Thyroid gland (tissue), 4 donors: ENCODE measurements around the gene ELAVL2. TPM values are rescaled to one million over a fixed set of nuclear protein-coding genes. Genes with fewer than 3 reads are reported as not detected.

Source experiments
- DNase-seq, 2 donors: peaks; one replicate each; pipeline ENCODE4 v3.0.0-alpha.2; 2019
- H3K27ac ChIP-seq, 3 donors: fragments of 200-600 bp; sonication (generic); 1 replicate in 2 of 3; 2 replicates in 1 of 3; pipeline ENCODE4 v1.5.1; 2016 to 2019; ENCODE audit warnings: mild to moderate bottlenecking in 1 of 3, moderate library complexity in 1 of 3
- H3K27me3 ChIP-seq: fragments of 200-600 bp; sonication (generic); one replicate; pipeline ENCODE4 v1.5.1; 2019
- H3K36me3 ChIP-seq, 2 donors: fragments of 200-600 bp; sonication (generic); one replicate each; pipeline ENCODE4 v1.5.1; 2016 to 2019
- H3K4me1 ChIP-seq, 2 donors: fragments of 200-600 bp; sonication (generic); one replicate each; pipeline ENCODE4 v1.5.1; 2017 to 2019
- H3K4me3 ChIP-seq, 3 donors: fragments of 200-600 bp; sonication (generic); replicated peaks in 1 of 3; 1 replicate in 2 of 3; 2 replicates in 1 of 3; pipeline ENCODE4 v1.5.1; 2016; ENCODE audit warnings: mild to moderate bottlenecking in 1 of 3
- H3K9me3 ChIP-seq: fragments of 200-600 bp; sonication (generic); one replicate; pipeline ENCODE4 v1.5.1; 2017
- POLR2A ChIP-seq, 2 donors: fragments of 450-650 bp; IDR thresholded peaks; one replicate each; pipeline ENCODE4 v1.6.1; 2017; ENCODE audit warnings: antibody characterized with exemption in 2 of 2, mild to moderate bottlenecking in 2 of 2, moderate library complexity in 1 of 2
- WGBS, 2 donors: methylation state at CpG; one replicate each; pipeline ENCODE4 v1.1.5; 2017; 5-methylcytosine and 5-hydroxymethylcytosine counted together
- intact Hi-C: fragments of 100-400 bp; cut with DNase I; formaldehyde crosslinking; loops from one replicate; pipeline ENCODE4 v1.15.1; 2023
- total RNA-seq, 4 donors: library from RNA; depleted of rRNA; stranded (reverse); fragments of >200 nt; gene quantifications; one replicate each; pipeline ENCODE4 v1.2.3, GENCODE V29; 2016
- TF ChIP-seq, protein P1 (sequence below), 6 experiments: fragments of 200-600 bp in 3 of 6; fragments of 450-650 bp in 3 of 6; sonication (generic) in 3 of 6; IDR thresholded peaks; one replicate each; pipeline ENCODE4 v1.5.1; 2016 to 2019; ENCODE audit warnings: antibody characterized with exemption in 6 of 6, mild to moderate bottlenecking in 2 of 6, inconsistent platforms in 1 of 6, moderate library complexity in 1 of 6

Gene ELAVL2
- total RNA-seq, 4 donors from 2014 or later, result 0.24 to 0.33 (median 0.27) TPM; not detected in 1

- Histone ChIP-seq H3K4me3 (no peak overlapping the region), H3K9me3 (no peaks in the 10 kb centered on the region), H3K27ac (no peak overlapping the region), H3K36me3 (no peaks in the 10 kb centered on the region), H3K4me1 (no peaks in the 10 kb centered on the region), H3K27me3 (no peaks in the 10 kb centered on the region)
- 42 to 43% methylated on average over 7 of the region's 7 CpGs for WGBS, 2 donors
- TF ChIP-seq POLR2A (IDR thresholded peaks at IDR 0.05), result no peak
- TF ChIP-seq, protein P1, sequence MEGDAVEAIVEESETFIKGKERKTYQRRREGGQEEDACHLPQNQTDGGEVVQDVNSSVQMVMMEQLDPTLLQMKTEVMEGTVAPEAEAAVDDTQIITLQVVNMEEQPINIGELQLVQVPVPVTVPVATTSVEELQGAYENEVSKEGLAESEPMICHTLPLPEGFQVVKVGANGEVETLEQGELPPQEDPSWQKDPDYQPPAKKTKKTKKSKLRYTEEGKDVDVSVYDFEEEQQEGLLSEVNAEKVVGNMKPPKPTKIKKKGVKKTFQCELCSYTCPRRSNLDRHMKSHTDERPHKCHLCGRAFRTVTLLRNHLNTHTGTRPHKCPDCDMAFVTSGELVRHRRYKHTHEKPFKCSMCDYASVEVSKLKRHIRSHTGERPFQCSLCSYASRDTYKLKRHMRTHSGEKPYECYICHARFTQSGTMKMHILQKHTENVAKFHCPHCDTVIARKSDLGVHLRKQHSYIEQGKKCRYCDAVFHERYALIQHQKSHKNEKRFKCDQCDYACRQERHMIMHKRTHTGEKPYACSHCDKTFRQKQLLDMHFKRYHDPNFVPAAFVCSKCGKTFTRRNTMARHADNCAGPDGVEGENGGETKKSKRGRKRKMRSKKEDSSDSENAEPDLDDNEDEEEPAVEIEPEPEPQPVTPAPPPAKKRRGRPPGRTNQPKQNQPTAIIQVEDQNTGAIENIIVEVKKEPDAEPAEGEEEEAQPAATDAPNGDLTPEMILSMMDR (IDR thresholded peaks at IDR 0.05), result no peak
- DNase-seq, result no peak
- intact Hi-C loops, result no loop called here
These were observed 142.4 kb downstream of the ELAVL2 start for GRCh38 chr9:23683611-23684061.

- Histone ChIP-seq H3K9me3 (no peaks in the 10 kb centered on the region), H3K4me3 (no peak overlapping the region), H3K4me1 (no peaks in the 10 kb centered on the region), H3K36me3 (no peaks in the 10 kb centered on the region), H3K27ac (no peak overlapping the region), H3K27me3 (no peaks in the 10 kb centered on the region)
- TF ChIP-seq, protein P1 (IDR thresholded peaks at IDR 0.05), result no peak
- no peak for TF ChIP-seq POLR2A (IDR thresholded peaks at IDR 0.05)
- WGBS, 2 donors, result 73 to 78% methylated on average over 3 of the region's 3 CpGs
- DNase-seq, result no peak
- intact Hi-C loops, result no loop called here
These were observed 143.1 kb downstream of the ELAVL2 start for GRCh38 chr9:23682891-23683431.

- Histone ChIP-seq H3K27me3 (no peaks in the 10 kb centered on the region), H3K9me3 (no peaks in the 10 kb centered on the region), H3K4me3 (no peak overlapping the region), H3K4me1 (no peaks in the 10 kb centered on the region), H3K36me3 (no peaks in the 10 kb centered on the region), H3K27ac (no peak overlapping the region)
- DNase-seq, result no peak
- TF ChIP-seq, protein P1 (IDR thresholded peaks at IDR 0.05), result no peak
- no peak for TF ChIP-seq POLR2A (IDR thresholded peaks at IDR 0.05)
- intact Hi-C loops, result no loop called here
- WGBS, 2 donors, result 65 to 68% methylated on average over 9 of the region's 9 CpGs
These were observed 143.7 kb downstream of the ELAVL2 start for GRCh38 chr9:23682352-23682751.

DNA sequence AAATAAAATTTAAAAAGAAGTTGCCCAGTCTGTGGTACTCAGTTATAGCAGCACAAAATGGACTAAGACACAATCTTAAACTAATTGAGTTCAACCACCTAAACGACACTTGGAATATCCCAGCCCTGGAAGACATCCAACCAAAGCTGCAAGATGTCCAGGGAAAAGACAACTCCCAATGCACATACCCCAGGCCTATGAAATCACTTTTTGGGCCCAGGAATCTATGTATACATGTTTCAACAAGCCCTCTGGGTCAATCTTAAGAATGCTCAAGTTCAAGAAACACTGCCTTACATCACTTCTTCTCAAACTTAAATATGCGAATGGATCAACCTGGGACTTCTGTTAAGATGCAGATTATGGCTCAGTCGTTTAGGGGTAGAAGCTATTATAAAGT, 148.6 kb downstream of the ELAVL2 start:
- no peaks in the 10 kb centered on the region for H3K36me3 ChIP-seq
- H3K27ac ChIP-seq, result no peak overlapping the region
- no peak for TF ChIP-seq POLR2A (IDR thresholded peaks at IDR 0.05)
- TF ChIP-seq, protein P1 (IDR thresholded peaks at IDR 0.05), result no peak
- H3K4me3 ChIP-seq, result no peak overlapping the region
- H3K9me3 ChIP-seq, result no peaks in the 10 kb centered on the region
- no peaks in the 10 kb centered on the region for H3K27me3 ChIP-seq
- intact Hi-C loops, result no loop called here
- no peaks in the 10 kb centered on the region for H3K4me1 ChIP-seq
- 70 to 83% methylated on average over 3 of the region's 3 CpGs for WGBS, 2 donors
- no peak for DNase-seq

- no peak overlapping the region for H3K4me3 ChIP-seq
- H3K4me1 ChIP-seq, result no peaks in the 10 kb centered on the region
- no peak overlapping the region for H3K27ac ChIP-seq
- intact Hi-C loops, result no loop called here
- no peaks in the 10 kb centered on the region for H3K36me3 ChIP-seq
- no peaks in the 10 kb centered on the region for H3K27me3 ChIP-seq
- WGBS, 2 donors, result 91 to 94% methylated on average over 6 of the region's 6 CpGs
- no peaks in the 10 kb centered on the region for H3K9me3 ChIP-seq
- DNase-seq, result no peak
- no peak for TF ChIP-seq POLR2A (IDR thresholded peaks at IDR 0.05)
- TF ChIP-seq, protein P1 (IDR thresholded peaks at IDR 0.05), result no peak
These were observed 151.9 kb downstream of the ELAVL2 start for GRCh38 chr9:23674016-23674585.
